B cell (primary cell): ENCODE data around the gene SLA2.

ENCODE experiments used
- EZH2 ChIP-seq: IDR thresholded peaks from 2 replicates; pipeline ENCODE4 v1.6.1; 2012; ENCODE audit warnings: borderline replicate concordance, low read depth, mild to moderate bottlenecking, moderate library complexity, low read length; ENCODE audit not compliant: insufficient read depth, poor library complexity, severe bottlenecking
- TF ChIP-seq, protein P1 (sequence below): fragments of 200-600 bp; IDR thresholded peaks from one replicate; pipeline ENCODE4 v1.8.0; 2022; ENCODE audit warnings: antibody characterized with exemption, mild to moderate bottlenecking

- TF ChIP-seq, protein P1, sequence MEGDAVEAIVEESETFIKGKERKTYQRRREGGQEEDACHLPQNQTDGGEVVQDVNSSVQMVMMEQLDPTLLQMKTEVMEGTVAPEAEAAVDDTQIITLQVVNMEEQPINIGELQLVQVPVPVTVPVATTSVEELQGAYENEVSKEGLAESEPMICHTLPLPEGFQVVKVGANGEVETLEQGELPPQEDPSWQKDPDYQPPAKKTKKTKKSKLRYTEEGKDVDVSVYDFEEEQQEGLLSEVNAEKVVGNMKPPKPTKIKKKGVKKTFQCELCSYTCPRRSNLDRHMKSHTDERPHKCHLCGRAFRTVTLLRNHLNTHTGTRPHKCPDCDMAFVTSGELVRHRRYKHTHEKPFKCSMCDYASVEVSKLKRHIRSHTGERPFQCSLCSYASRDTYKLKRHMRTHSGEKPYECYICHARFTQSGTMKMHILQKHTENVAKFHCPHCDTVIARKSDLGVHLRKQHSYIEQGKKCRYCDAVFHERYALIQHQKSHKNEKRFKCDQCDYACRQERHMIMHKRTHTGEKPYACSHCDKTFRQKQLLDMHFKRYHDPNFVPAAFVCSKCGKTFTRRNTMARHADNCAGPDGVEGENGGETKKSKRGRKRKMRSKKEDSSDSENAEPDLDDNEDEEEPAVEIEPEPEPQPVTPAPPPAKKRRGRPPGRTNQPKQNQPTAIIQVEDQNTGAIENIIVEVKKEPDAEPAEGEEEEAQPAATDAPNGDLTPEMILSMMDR = no peak
- TF ChIP-seq EZH2 = no peak
Observed at GRCh38 chr20:36687850-36688249, 41.9 kb upstream of the SLA2 start.
